HepG2 (cell line): ENCODE data around the gene EXOC3L4. TPM values are rescaled to one million over a fixed set of nuclear protein-coding genes. Genes with fewer than 3 reads are reported as not detected.

Source experiments
- ARHGAP35 ChIP-seq: sonication (generic); formaldehyde crosslinking; IDR thresholded peaks from 2 replicates; pipeline ENCODE4 v1.9.0; 2022; ENCODE audit warnings: mild to moderate bottlenecking, inconsistent platforms, moderate library complexity, missing genetic modification reagents, borderline replicate concordance
- BRF2 ChIP-seq: sonication (generic); formaldehyde crosslinking; IDR thresholded peaks from 2 replicates; pipeline ENCODE4 v1.8.1; 2022; ENCODE audit warnings: mild to moderate bottlenecking, missing genetic modification reagents
- CENPT ChIP-seq: sonication (generic); formaldehyde crosslinking; IDR thresholded peaks from 2 replicates; pipeline ENCODE4 v1.8.0; 2022; ENCODE audit warnings: low read depth, mild to moderate bottlenecking, moderate library complexity, missing genetic modification reagents
- ESRRA ChIP-seq: sonication (generic); formaldehyde crosslinking; IDR thresholded peaks from 2 replicates; pipeline ENCODE4 v1.5.1; 2020; ENCODE audit warnings: mild to moderate bottlenecking, low read depth, missing genetic modification reagents
- ETV5 ChIP-seq: IDR thresholded peaks from 2 replicates; pipeline ENCODE4 v1.6.1; 2018; ENCODE audit warnings: missing biosample characterization, missing genetic modification reagents, inconsistent platforms, borderline replicate concordance
- MAFF ChIP-seq: IDR thresholded peaks from 2 replicates; pipeline ENCODE4 v1.6.1; 2011; ENCODE audit warnings: low read depth, low read length, improper control_type of control experiment
- RBFOX2 ChIP-seq: fragments of 200-400 bp; formaldehyde crosslinking; IDR thresholded peaks from 2 replicates; pipeline ENCODE4 v1.6.1; 2017; ENCODE audit warnings: low read depth, mild to moderate bottlenecking, low read length
- SRSF9 ChIP-seq: fragments of 200-400 bp; formaldehyde crosslinking; IDR thresholded peaks from 2 replicates; pipeline ENCODE4 v1.6.1; 2018; ENCODE audit warnings: borderline replicate concordance, mild to moderate bottlenecking, low read depth, low read length; ENCODE audit not compliant: insufficient read depth, poor library complexity, severe bottlenecking
- TOE1 ChIP-seq: sonication (generic); formaldehyde crosslinking; IDR thresholded peaks from 2 replicates; pipeline ENCODE4 v1.4.0; 2020; ENCODE audit warnings: mild to moderate bottlenecking, missing genetic modification reagents
- XRCC5 ChIP-seq: fragments of 200-400 bp; formaldehyde crosslinking; optimal IDR thresholded peaks from 2 replicates; pipeline ENCODE3; 2017; ENCODE audit warnings: mild to moderate bottlenecking, low read length
- YEATS4 ChIP-seq: sonication (generic); formaldehyde crosslinking; IDR thresholded peaks from 2 replicates; pipeline ENCODE4 v1.4.0; 2020; ENCODE audit warnings: missing genetic modification reagents, borderline replicate concordance
- ZBTB49 ChIP-seq: sonication (generic); formaldehyde crosslinking; IDR thresholded peaks from 2 replicates; pipeline ENCODE4 v1.4.0; 2020; ENCODE audit warnings: missing genetic modification reagents, borderline replicate concordance
- ZMAT5 ChIP-seq: sonication (generic); formaldehyde crosslinking; IDR thresholded peaks from 2 replicates; pipeline ENCODE4 v1.5.0; 2020; ENCODE audit warnings: mild to moderate bottlenecking, low read depth, missing genetic modification reagents, borderline replicate concordance
- ZNF367 ChIP-seq: sonication (generic); formaldehyde crosslinking; IDR thresholded peaks from 2 replicates; pipeline ENCODE4 v1.4.0; 2020; ENCODE audit warnings: missing genetic modification reagents, borderline replicate concordance
- ZNF431 ChIP-seq: sonication (generic); formaldehyde crosslinking; IDR thresholded peaks from 2 replicates; pipeline ENCODE4 v1.9.0; 2022; ENCODE audit warnings: missing genetic modification reagents, low read depth, mild to moderate bottlenecking, borderline replicate concordance
- ZNF746 ChIP-seq: sonication (generic); formaldehyde crosslinking; IDR thresholded peaks from 2 replicates; pipeline ENCODE4 v1.8.0; 2022; ENCODE audit warnings: mild to moderate bottlenecking, missing genetic modification reagents
- ZNF770 ChIP-seq: sonication (generic); formaldehyde crosslinking; IDR thresholded peaks from 2 replicates; pipeline ENCODE4 v1.5.0; 2020; ENCODE audit warnings: mild to moderate bottlenecking, missing genetic modification reagents
- ZNF788 ChIP-seq: sonication (generic); formaldehyde crosslinking; IDR thresholded peaks from 2 replicates; pipeline ENCODE4 v1.5.0; 2020; ENCODE audit warnings: mild to moderate bottlenecking, missing genetic modification reagents, borderline replicate concordance
- polyA plus RNA-seq, 8 experiments: library from polyadenylated mRNA; depleted of rRNA in 3 of 8; stranded (reverse) in 7 of 8; unstranded in 1 of 8; fragments of >200 nt; fragmentation: Illumina TruSeq in 4 of 8; extraction: Trizol in 4 of 8; gene quantifications; 2 replicates each; pipeline versions ENCODE4 v1.2.1 to v1.2.3, GENCODE V29; 2011 to 2016; ENCODE audit warnings: low read depth in 4 of 8, missing spikeins in 1 of 8, mixed read lengths in 1 of 8; ENCODE audit not compliant: insufficient read depth in 1 of 8
- total RNA-seq, 5 experiments: library from RNA; depleted of rRNA; stranded (reverse); fragments of >200 nt; fragmentation: Illumina TruSeq; extraction: Trizol; gene quantifications; 2 replicates each; pipeline ENCODE4 v1.2.3, GENCODE V29; 2016; ENCODE audit warnings: low read depth in 1 of 5

Gene EXOC3L4
- total and polyA plus RNA-seq, 2 of the 13 experiments (the other 11 are each of a cell fraction or from before 2014, with no cell fraction given) = 11.8 to 27.0 TPM

GRCh38 chr14:103099081-103099732 is 4.7 kb downstream of the EXOC3L4 start (continued):
- TF ChIP-seq ZNF770 (CRISPR knock-in tag) (0 out of 2 replicates have a peak, but pooled peaks have one; percentile 32), ZBTB49 (CRISPR knock-in tag) (no peak), ARHGAP35 (CRISPR knock-in tag) (no peak), SRSF9 (no peak), ZMAT5 (CRISPR knock-in tag) (no peak), TOE1 (CRISPR knock-in tag) (no peak), YEATS4 (CRISPR knock-in tag) (peak; percentile 80), RBFOX2 (peak; percentile 77), BRF2 (CRISPR knock-in tag) (no peak), ZNF788 (CRISPR knock-in tag) (peak; percentile 77; the same call in 1 of the 2 replicates), ZNF367 (0 out of 2 replicates have a peak, but pooled peaks have one; percentile 53), ZNF431 (CRISPR knock-in tag) (0 out of 2 replicates have a peak, but pooled peaks have one; percentile 8), CENPT (CRISPR knock-in tag) (no peak), MAFF (no peak), XRCC5 (peak; percentile 88), ESRRA (CRISPR knock-in tag) (no peak), ZNF746 (CRISPR knock-in tag) (peak; percentile 99), ETV5 (CRISPR knock-in tag) (peak; percentile 61; the same call in 1 of the 2 replicates)
